IMR-90 (cell line): ENCODE measurements around the gene BTK. TPM values are rescaled to one million over a fixed set of nuclear protein-coding genes. Genes with fewer than 3 reads are reported as not detected.
A peak's percentile ranks its signal among the peaks of the same experiment; 100 is the strongest.

Source experiments
- ATAC-seq: fragments of 200-7000 bp; cut with Tn5 transposase; 2 replicates; pipeline ENCODE4 v1.9.1; 2020; ENCODE audit warnings: low read depth, mild to moderate bottlenecking, moderate library complexity
- BruUV-seq: library from RNA; stranded (reverse); fragments of 400-500 nt; replicated peaks from 2 replicates; lab custom pipeline; 2021; lab: Mats Ljungman, UMichigan
- CTCF ChIA-PET: fragments of 300-600 bp; formaldehyde crosslinking; extraction: SDS; loops from one replicate; lab custom pipeline; 2021; ENCODE audit warnings: antibody characterized with exemption; lab: Yijun Ruan, JAX
- POLR2A ChIA-PET: fragments of 300-600 bp; sonication (Branson Sonifier 250); formaldehyde crosslinking; loops from one replicate; lab custom pipeline; 2022; ENCODE audit warnings: antibody characterized with exemption; ENCODE audit not compliant: unreplicated experiment; lab: Charles Lee
- DNase-seq: peaks from one replicate; pipeline ENCODE4 v3.0.0; 2013
- H2AFZ ChIP-seq: replicated peaks from 2 replicates; pipeline ENCODE3; 2013; ENCODE audit warnings: low read length, mild to moderate bottlenecking; ENCODE audit not compliant: poor library complexity
- H2AK5ac ChIP-seq: 2 replicates; pipeline ENCODE4 v1.6.1; 2013; ENCODE audit warnings: low read depth, low read length, inconsistent platforms
- H2AK9ac ChIP-seq: replicated peaks from 2 replicates; pipeline ENCODE3; 2013; ENCODE audit warnings: mild to moderate bottlenecking, low read depth, low read length, moderate library complexity; ENCODE audit not compliant: poor library complexity
- H2BK120ac ChIP-seq: 2 replicates; pipeline ENCODE4 v1.6.1; 2013; ENCODE audit warnings: low read depth, low read length, inconsistent platforms
- H2BK15ac ChIP-seq: 3 replicates; pipeline ENCODE4 v1.6.1; 2013; ENCODE audit warnings: low read depth, low read length, inconsistent platforms
- H2BK20ac ChIP-seq: 2 replicates; pipeline ENCODE4 v1.6.1; 2013; ENCODE audit warnings: low read depth, mild to moderate bottlenecking, inconsistent platforms, low read length, moderate library complexity
- H2BK5ac ChIP-seq: 2 replicates; pipeline ENCODE4 v1.6.1; 2013; ENCODE audit warnings: mild to moderate bottlenecking, low read depth, low read length, inconsistent platforms; ENCODE audit not compliant: poor library complexity, severe bottlenecking
- H3K14ac ChIP-seq: replicated peaks from 2 replicates; pipeline ENCODE4 v1.6.1; 2013; ENCODE audit warnings: low read depth, low read length, inconsistent platforms
- H3K18ac ChIP-seq: 2 replicates; pipeline ENCODE4 v1.6.1; 2013; ENCODE audit warnings: low read depth, low read length, control low read depth
- H3K23ac ChIP-seq: 2 replicates; pipeline ENCODE4 v1.6.1; 2013; ENCODE audit warnings: low read depth, low read length, inconsistent platforms
- H3K27ac ChIP-seq: 2 replicates; pipeline ENCODE4 v1.5.1; 2013; ENCODE audit warnings: mild to moderate bottlenecking, control low read depth, low read length; ENCODE audit not compliant: insufficient read depth
- H3K27me3 ChIP-seq: 2 replicates; pipeline ENCODE4 v1.6.1; 2013; ENCODE audit warnings: low read length; ENCODE audit not compliant: control insufficient read depth, insufficient read depth
- H3K36me3 ChIP-seq: 2 replicates; pipeline ENCODE4 v1.6.1; 2013; ENCODE audit warnings: low read length, mixed read lengths; ENCODE audit not compliant: control insufficient read depth, insufficient read depth
- H3K4ac ChIP-seq: 2 replicates; pipeline ENCODE4 v1.6.1; 2013; ENCODE audit warnings: low read depth, low read length, inconsistent platforms
- H3K4me1 ChIP-seq: 2 replicates; pipeline ENCODE4 v1.6.1; 2013; ENCODE audit warnings: low read length, mixed read lengths; ENCODE audit not compliant: control insufficient read depth, insufficient read depth
- H3K4me2 ChIP-seq: 2 replicates; pipeline ENCODE4 v1.6.1; 2013; ENCODE audit warnings: low read depth, mild to moderate bottlenecking, control low read depth, low read length, moderate library complexity
- H3K4me3 ChIP-seq: 2 replicates; pipeline ENCODE4 v1.5.1; 2013; ENCODE audit warnings: low read depth, mild to moderate bottlenecking, control low read depth, low read length, moderate library complexity; ENCODE audit not compliant: insufficient read depth
- H3K56ac ChIP-seq: 2 replicates; pipeline ENCODE4 v1.6.1; 2013; ENCODE audit warnings: low read length, inconsistent platforms; ENCODE audit not compliant: insufficient read depth; ENCODE audit errors: extremely low read depth
- H3K79me1 ChIP-seq, 2 experiments: 2 replicates each; pipeline ENCODE4 v1.6.1; 2013; ENCODE audit warnings: low read length in 2 of 2, inconsistent platforms in 1 of 2, low read depth in 1 of 2
- H3K9ac ChIP-seq: 2 replicates; pipeline ENCODE4 v1.6.1; 2013; ENCODE audit warnings: low read depth, low read length, control low read depth
- H3K9me1 ChIP-seq: 2 replicates; pipeline ENCODE4 v1.6.1; 2013; ENCODE audit warnings: low read length, inconsistent platforms; ENCODE audit not compliant: insufficient read depth
- H3K9me3 ChIP-seq: 2 replicates; pipeline ENCODE4 v1.6.1; 2013; ENCODE audit warnings: low read length; ENCODE audit not compliant: control insufficient read depth, insufficient read depth
- H4K20me1 ChIP-seq: 2 replicates; pipeline ENCODE4 v1.6.1; 2013; ENCODE audit warnings: low read length, inconsistent platforms; ENCODE audit not compliant: insufficient read depth
- H4K5ac ChIP-seq: 2 replicates; pipeline ENCODE4 v1.6.1; 2013; ENCODE audit warnings: mild to moderate bottlenecking, low read depth, low read length, control low read depth
- H4K8ac ChIP-seq, 2 experiments: 2 replicates each; pipeline ENCODE4 v1.6.1; 2013; ENCODE audit warnings: low read depth in 2 of 2, low read length in 2 of 2, control low read depth in 1 of 2, inconsistent platforms in 1 of 2
- H4K91ac ChIP-seq: 2 replicates; pipeline ENCODE4 v1.6.1; 2013; ENCODE audit warnings: low read depth, low read length, inconsistent platforms; ENCODE audit not compliant: insufficient read depth
- CTCF ChIP-seq: conservative IDR thresholded peaks from 2 replicates; pipeline ENCODE4 v1.5.1; 2012; ENCODE audit warnings: mild to moderate bottlenecking, low read depth, low read length, improper control_type of control experiment
- MXI1 ChIP-seq: IDR thresholded peaks from 2 replicates; pipeline ENCODE4 v1.6.1; 2012; ENCODE audit warnings: low read depth, mild to moderate bottlenecking, low read length, moderate library complexity, borderline replicate concordance
- WGBS, 2 experiments: methylation state at CpG; one replicate each; pipeline versions ENCODE4 v1.1.5 to v1.1.7; 2013; ENCODE audit warnings: missing lambda C conversion rate in 2 of 2; ENCODE audit not compliant: insufficient read length in 1 of 2; ENCODE audit errors: extremely low coverage in 2 of 2; 5-methylcytosine and 5-hydroxymethylcytosine counted together
- dilution Hi-C: fragments of 300-500 bp; cut with HindIII; formaldehyde crosslinking; loops from one replicate; pipeline ENCODE4 v1.14.3; 2018; ENCODE audit warnings: low sequenced_read_pairs; ENCODE audit not compliant: unreplicated experiment
- in situ Hi-C: fragments of 300-500 bp; cut with MboI; formaldehyde crosslinking; loops from 3 replicates; pipeline ENCODE4 v1.14.3; 2019; ENCODE audit warnings: low sequenced_read_pairs, inconsistent platforms, mixed read lengths
- intact Hi-C: fragments of 100-400 bp; cut with micrococcal nuclease; formaldehyde crosslinking; loops from 2 replicates; pipeline ENCODE4 v1.10.0; 2022
- polyA plus RNA-seq, 3 experiments: library from polyadenylated mRNA; depleted of rRNA; stranded (reverse); fragments of >200 nt; gene quantifications; 2 replicates each; pipeline ENCODE4 v1.2.3, GENCODE V29; 2012; ENCODE audit warnings: low replicate concordance in 1 of 3
- total RNA-seq: library from RNA; depleted of rRNA; stranded (reverse); fragments of >200 nt; gene quantifications from 2 replicates; pipeline ENCODE4 v1.2.3, GENCODE V29; 2012

The BTK gene
- total and polyA plus RNA-seq, 2 of the 4 experiments (the other 2 are of a cell fraction), result not detected

- Histone ChIP-seq H3K9ac (no peak overlapping the region), H2BK5ac (no peak overlapping the region)
- no CpG with 5 or more reads among the region's 5 CpGs for WGBS, 2 experiments
These were observed 28.7 kb downstream of the BTK start for GRCh38 chrX:101357166-101357795.

More at GRCh38 chrX:101357166-101357795, 28.7 kb downstream of the BTK start:
- TF ChIP-seq MXI1 (no peak), CTCF (peak; percentile 29; the same call in 1 of the 2 replicates)
- H3K4ac ChIP-seq, result no peak overlapping the region
- H4K5ac ChIP-seq, result no peak overlapping the region
- H4K20me1 ChIP-seq, result no peaks in the 10 kb centered on the region
- H3K9me1 ChIP-seq, result peaks cover 5% of the 10 kb centered on the region; the same call in 1 of the 2 replicates
- no peak overlapping the region for H2BK15ac ChIP-seq
- in situ Hi-C loops, result no loop called here
- no peak overlapping the region for H2BK120ac ChIP-seq
- H3K23ac ChIP-seq, result no peak overlapping the region
- H2AK9ac ChIP-seq, result no peak overlapping the region
- H3K36me3 ChIP-seq, result no peaks in the 10 kb centered on the region
- dilution Hi-C loops, result no loop called here
- intact Hi-C loops, result no loop called here
- no peak overlapping the region for H3K4me3 ChIP-seq
- H3K27ac ChIP-seq, result no peak overlapping the region
- H4K91ac ChIP-seq, result no peak overlapping the region
- H2BK20ac ChIP-seq, result no peak overlapping the region
- no peak overlapping the region for H2AK5ac ChIP-seq
- ChIA-PET CTCF (no interaction called here), POLR2A (no interaction called here)
- H3K9me3 ChIP-seq, result no peaks in the 10 kb centered on the region
- H3K4me2 ChIP-seq, result no peak overlapping the region
- peaks cover 8% of the 10 kb centered on the region for H3K27me3 ChIP-seq
- H3K18ac ChIP-seq, result no peak overlapping the region
- no peak overlapping the region for H4K8ac ChIP-seq
- peak; percentile 12 for DNase-seq
- H3K14ac ChIP-seq, result no peak overlapping the region
- ATAC-seq, result peak; percentile 67
- H2AFZ ChIP-seq, result no peak overlapping the region
- H3K79me1 ChIP-seq, result no peaks in the 10 kb centered on the region
- no TSS peak for BruUV-seq
- H3K4me1 ChIP-seq, result no peaks in the 10 kb centered on the region
- no peak overlapping the region for H3K56ac ChIP-seq
